ENCODE results near the gene FALEC.

GRCh38 chr1:150576794-150577556 lies 61.4 kb downstream of the FALEC start:
- TF ChIP-seq BHLHE40 (IDR thresholded peaks at IDR 0.05; ENCODE audit: borderline replicate concordance), result no peak
- TF ChIP-seq SP1 (IDR thresholded peaks at IDR 0.05), result no peak
- no peak for TF ChIP-seq FOXM1 (IDR thresholded peaks at IDR 0.05; ENCODE audit: borderline replicate concordance)
- TF ChIP-seq SUZ12 (IDR thresholded peaks at IDR 0.05), result no peak
- TF ChIP-seq ARNT (IDR thresholded peaks at IDR 0.05), result no peak
- no peak for TF ChIP-seq ELF4 (IDR thresholded peaks at IDR 0.05)
